HEK293 (cell line): Measurements from ENCODE around the gene UTP4.

Experiments
- CTCF ChIA-PET: fragments of 350-600 bp; formaldehyde crosslinking; extraction: SDS; loops from one replicate; lab custom pipeline; 2021; ENCODE audit warnings: antibody characterized with exemption; lab: Yijun Ruan, JAX
- POLR2A ChIA-PET: fragments of 300-600 bp; formaldehyde crosslinking; extraction: SDS; loops from one replicate; lab custom pipeline; 2020; ENCODE audit warnings: antibody characterized with exemption, inconsistent platforms; lab: Yijun Ruan, JAX
- H3K27ac ChIP-seq: fragments of 200-500 bp; sonication (Bioruptor generic); 2 replicates; pipeline ENCODE4 v1.5.1; 2014; ENCODE audit warnings: low read depth, low read length, control low read depth, inconsistent platforms; ENCODE audit errors: extremely low read depth
- H3K36me3 ChIP-seq, 2 experiments: fragments of 200-500 bp in 1 of 2; sonication (Bioruptor generic) in 1 of 2; 1 replicate in 1 of 2; 2 replicates in 1 of 2; pipeline ENCODE4 v1.5.1; 2014 to 2017; ENCODE audit warnings: inconsistent platforms in 2 of 2, low read length in 2 of 2; ENCODE audit not compliant: control insufficient read depth in 2 of 2, insufficient read depth in 1 of 2
- H3K4me1 ChIP-seq: fragments of 200-500 bp; sonication (Bioruptor generic); 2 replicates; pipeline ENCODE4 v1.5.1; 2014; ENCODE audit warnings: mild to moderate bottlenecking, low read length, inconsistent platforms; ENCODE audit not compliant: control insufficient read depth, insufficient read depth
- H3K4me3 ChIP-seq: 2 replicates; pipeline ENCODE4 v1.5.1; 2011; ENCODE audit warnings: low read depth, mild to moderate bottlenecking, control low read depth, low read length, moderate library complexity
- H3K9me3 ChIP-seq: fragments of 200-500 bp; sonication (Bioruptor generic); 2 replicates; pipeline ENCODE4 v1.5.1; 2014; ENCODE audit warnings: low read depth, low read length, inconsistent platforms; ENCODE audit not compliant: control insufficient read depth, insufficient read depth
- KLF17 ChIP-seq: fragments of 450-650 bp; formaldehyde crosslinking; IDR thresholded peaks from 2 replicates; pipeline ENCODE4 v1.5.1; 2016; ENCODE audit warnings: missing biosample characterization, missing genetic modification characterization
- MZF1 ChIP-seq: fragments of 450-650 bp; formaldehyde crosslinking; IDR thresholded peaks from 2 replicates; pipeline ENCODE4 v1.5.1; 2017; ENCODE audit warnings: missing biosample characterization, missing genetic modification characterization, borderline replicate concordance
- SP2 ChIP-seq: fragments of 450-650 bp; formaldehyde crosslinking; IDR thresholded peaks from 2 replicates; pipeline ENCODE4 v1.5.1; 2016; ENCODE audit warnings: missing biosample characterization, missing genetic modification characterization
- ZFHX2 ChIP-seq: fragments of 450-650 bp; formaldehyde crosslinking; conservative IDR thresholded peaks from 2 replicates; pipeline ENCODE4 v1.5.1; 2016; ENCODE audit warnings: missing biosample characterization, missing genetic modification characterization
- ZIC2 ChIP-seq: fragments of 450-650 bp; formaldehyde crosslinking; IDR thresholded peaks from 2 replicates; pipeline ENCODE4 v1.5.1; 2016; ENCODE audit warnings: missing biosample characterization, missing genetic modification characterization
- ZNF112 ChIP-seq: fragments of 450-650 bp; formaldehyde crosslinking; IDR thresholded peaks from 2 replicates; pipeline ENCODE4 v1.5.0; 2017; ENCODE audit warnings: missing biosample characterization, missing genetic modification characterization
- ZNF155 ChIP-seq: fragments of 450-650 bp; formaldehyde crosslinking; IDR thresholded peaks from 2 replicates; pipeline ENCODE4 v1.5.1; 2016; ENCODE audit warnings: missing biosample characterization, missing genetic modification characterization
- ZNF211 ChIP-seq: fragments of 450-650 bp; formaldehyde crosslinking; IDR thresholded peaks from 2 replicates; pipeline ENCODE4 v1.5.1; 2016; ENCODE audit warnings: low read depth, missing biosample characterization, missing genetic modification characterization
- ZNF214 ChIP-seq: fragments of 450-650 bp; formaldehyde crosslinking; IDR thresholded peaks from 2 replicates; pipeline ENCODE4 v1.5.1; 2017; ENCODE audit warnings: missing biosample characterization, mild to moderate bottlenecking, missing genetic modification characterization, borderline replicate concordance
- ZNF302 ChIP-seq: fragments of 450-650 bp; formaldehyde crosslinking; IDR thresholded peaks from 2 replicates; pipeline ENCODE4 v1.5.1; 2016; ENCODE audit warnings: missing biosample characterization, missing genetic modification characterization, low read depth
- ZNF354C ChIP-seq: fragments of 450-650 bp; formaldehyde crosslinking; IDR thresholded peaks from 2 replicates; pipeline ENCODE4 v1.5.1; 2016; ENCODE audit warnings: missing biosample characterization, missing genetic modification characterization, low read depth, borderline replicate concordance
- ZNF362 ChIP-seq: fragments of 450-650 bp; formaldehyde crosslinking; IDR thresholded peaks from 2 replicates; pipeline ENCODE4 v1.5.1; 2016; ENCODE audit warnings: missing biosample characterization, missing genetic modification characterization
- ZNF391 ChIP-seq: fragments of 450-650 bp; formaldehyde crosslinking; IDR thresholded peaks from 2 replicates; pipeline ENCODE4 v1.5.1; 2016; ENCODE audit warnings: low read depth, missing biosample characterization, missing genetic modification characterization, borderline replicate concordance
- ZNF394 ChIP-seq: fragments of 450-650 bp; formaldehyde crosslinking; IDR thresholded peaks from 2 replicates; pipeline ENCODE4 v1.5.1; 2016; ENCODE audit warnings: missing biosample characterization, missing genetic modification characterization, mild to moderate bottlenecking, moderate library complexity, borderline replicate concordance
- ZNF426 ChIP-seq: fragments of 450-650 bp; formaldehyde crosslinking; IDR thresholded peaks from 2 replicates; pipeline ENCODE4 v1.5.1; 2017; ENCODE audit warnings: missing biosample characterization, missing genetic modification characterization, mild to moderate bottlenecking, inconsistent platforms, moderate library complexity
- ZNF518A ChIP-seq: fragments of 450-650 bp; formaldehyde crosslinking; conservative IDR thresholded peaks from 2 replicates; pipeline ENCODE4 v1.5.1; 2016; ENCODE audit warnings: low read depth, missing biosample characterization, missing genetic modification characterization
- ZNF544 ChIP-seq: fragments of 450-650 bp; formaldehyde crosslinking; IDR thresholded peaks from 2 replicates; pipeline ENCODE4 v1.5.0; 2017; ENCODE audit warnings: missing biosample characterization, missing genetic modification characterization
- ZNF768 ChIP-seq: fragments of 450-650 bp; formaldehyde crosslinking; IDR thresholded peaks from 2 replicates; pipeline ENCODE4 v1.5.1; 2018; ENCODE audit warnings: missing biosample characterization, mild to moderate bottlenecking, missing genetic modification characterization
- TF ChIP-seq, protein P1 (sequence below): fragments of 450-650 bp; formaldehyde crosslinking; conservative IDR thresholded peaks from 2 replicates; pipeline ENCODE4 v1.5.1; 2016; ENCODE audit warnings: low read depth, missing biosample characterization, missing genetic modification characterization
- TF ChIP-seq, protein P2 (sequence below): fragments of 450-650 bp; formaldehyde crosslinking; IDR thresholded peaks from 2 replicates; pipeline ENCODE4 v1.5.1; 2016; ENCODE audit warnings: missing biosample characterization, missing genetic modification characterization

Gene UTP4

GRCh38 chr16:69141936-69142335 lies 9.5 kb downstream of the UTP4 start:
- TF ChIP-seq SP2 (tag by site-specific recombination), result no peak
- TF ChIP-seq ZNF391, result no peak
- no peak for TF ChIP-seq ZNF155 (tag by site-specific recombination)
- no peak for TF ChIP-seq ZNF354C (tag by site-specific recombination)
- no peak for TF ChIP-seq KLF17 (tag by site-specific recombination)
- TF ChIP-seq, protein P1, sequence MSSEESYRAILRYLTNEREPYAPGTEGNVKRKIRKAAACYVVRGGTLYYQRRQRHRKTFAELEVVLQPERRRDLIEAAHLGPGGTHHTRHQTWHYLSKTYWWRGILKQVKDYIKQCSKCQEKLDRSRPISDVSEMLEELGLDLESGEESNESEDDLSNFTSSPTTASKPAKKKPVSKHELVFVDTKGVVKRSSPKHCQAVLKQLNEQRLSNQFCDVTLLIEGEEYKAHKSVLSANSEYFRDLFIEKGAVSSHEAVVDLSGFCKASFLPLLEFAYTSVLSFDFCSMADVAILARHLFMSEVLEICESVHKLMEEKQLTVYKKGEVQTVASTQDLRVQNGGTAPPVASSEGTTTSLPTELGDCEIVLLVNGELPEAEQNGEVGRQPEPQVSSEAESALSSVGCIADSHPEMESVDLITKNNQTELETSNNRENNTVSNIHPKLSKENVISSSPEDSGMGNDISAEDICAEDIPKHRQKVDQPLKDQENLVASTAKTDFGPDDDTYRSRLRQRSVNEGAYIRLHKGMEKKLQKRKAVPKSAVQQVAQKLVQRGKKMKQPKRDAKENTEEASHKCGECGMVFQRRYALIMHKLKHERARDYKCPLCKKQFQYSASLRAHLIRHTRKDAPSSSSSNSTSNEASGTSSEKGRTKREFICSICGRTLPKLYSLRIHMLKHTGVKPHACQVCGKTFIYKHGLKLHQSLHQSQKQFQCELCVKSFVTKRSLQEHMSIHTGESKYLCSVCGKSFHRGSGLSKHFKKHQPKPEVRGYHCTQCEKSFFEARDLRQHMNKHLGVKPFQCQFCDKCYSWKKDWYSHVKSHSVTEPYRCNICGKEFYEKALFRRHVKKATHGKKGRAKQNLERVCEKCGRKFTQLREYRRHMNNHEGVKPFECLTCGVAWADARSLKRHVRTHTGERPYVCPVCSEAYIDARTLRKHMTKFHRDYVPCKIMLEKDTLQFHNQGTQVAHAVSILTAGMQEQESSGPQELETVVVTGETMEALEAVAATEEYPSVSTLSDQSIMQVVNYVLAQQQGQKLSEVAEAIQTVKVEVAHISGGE (tag by site-specific recombination), result no peak
- TF ChIP-seq ZIC2 (tag by site-specific recombination), result no peak
- no peak for TF ChIP-seq MZF1 (tag by site-specific recombination)
- no peak for TF ChIP-seq ZNF211 (tag by site-specific recombination)
- TF ChIP-seq ZNF394 (tag by site-specific recombination), result no peak
- TF ChIP-seq ZNF544 (tag by site-specific recombination), result no peak
- Histone ChIP-seq H3K27ac (no peak overlapping the region), H3K4me1 (no peaks in the 10 kb centered on the region), H3K9me3 (no peaks in the 10 kb centered on the region), H3K4me3 (no peak overlapping the region), H3K36me3 (peaks cover 60 to 83% of the 10 kb centered on the region in 2 experiments)
- POLR2A ChIA-PET, result interaction anchor here (0.5 to 1.7 kb wide), 2 partner anchors 9 to 67 kb away, joined by 3 to 7 read pairs; partner anchors contain the start of genes CHTF8 and UTP4
- CTCF ChIA-PET, result interaction anchor here (1.2 kb wide), 1 partner anchor 27 kb away, joined by 3 read pairs; no protein-coding TSS in a partner anchor

DNA sequence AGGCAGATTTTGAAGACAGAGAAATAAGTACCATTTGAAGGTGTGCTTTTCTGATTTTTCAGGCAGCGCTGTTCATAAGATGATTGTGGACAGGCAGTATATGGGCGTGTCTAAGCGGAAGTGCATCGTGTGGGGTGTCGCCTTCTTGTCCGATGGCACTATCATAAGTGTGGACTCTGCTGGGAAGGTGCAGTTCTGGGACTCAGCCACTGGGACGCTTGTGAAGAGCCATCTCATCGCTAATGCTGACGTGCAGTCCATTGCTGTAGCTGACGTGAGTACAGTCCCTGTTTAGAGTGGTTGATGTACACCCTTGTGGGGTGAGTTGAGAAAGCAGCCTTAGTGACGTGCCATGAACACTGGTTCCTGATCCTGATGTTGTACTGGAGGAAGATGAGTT lies 10.7 kb downstream of the UTP4 start:
- H3K4me1 ChIP-seq, result no peaks in the 10 kb centered on the region
- no peaks in the 10 kb centered on the region for H3K9me3 ChIP-seq
- H3K27ac ChIP-seq, result no peak overlapping the region
- no peak for TF ChIP-seq ZFHX2
- TF ChIP-seq ZNF518A, result no peak
- TF ChIP-seq, protein P2, sequence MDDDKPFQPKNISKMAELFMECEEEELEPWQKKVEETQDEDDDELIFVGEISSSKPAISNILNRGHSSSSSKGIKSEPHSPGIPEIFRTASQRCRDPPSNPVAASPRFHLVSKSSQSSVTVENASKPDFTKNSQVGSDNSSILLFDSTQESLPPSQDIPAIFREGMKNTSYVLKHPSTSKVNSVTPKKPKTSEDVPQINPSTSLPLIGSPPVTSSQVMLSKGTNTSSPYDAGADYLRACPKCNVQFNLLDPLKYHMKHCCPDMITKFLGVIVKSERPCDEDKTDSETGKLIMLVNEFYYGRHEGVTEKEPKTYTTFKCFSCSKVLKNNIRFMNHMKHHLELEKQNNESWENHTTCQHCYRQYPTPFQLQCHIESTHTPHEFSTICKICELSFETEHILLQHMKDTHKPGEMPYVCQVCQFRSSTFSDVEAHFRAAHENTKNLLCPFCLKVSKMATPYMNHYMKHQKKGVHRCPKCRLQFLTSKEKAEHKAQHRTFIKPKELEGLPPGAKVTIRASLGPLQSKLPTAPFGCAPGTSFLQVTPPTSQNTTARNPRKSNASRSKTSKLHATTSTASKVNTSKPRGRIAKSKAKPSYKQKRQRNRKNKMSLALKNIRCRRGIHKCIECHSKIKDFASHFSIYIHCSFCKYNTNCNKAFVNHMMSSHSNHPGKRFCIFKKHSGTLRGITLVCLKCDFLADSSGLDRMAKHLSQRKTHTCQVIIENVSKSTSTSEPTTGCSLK, result no peak
- no peak for TF ChIP-seq ZNF362 (tag by site-specific recombination)
- no peak for TF ChIP-seq ZNF112 (tag by site-specific recombination)
- no peak for TF ChIP-seq ZNF302
- no peak for TF ChIP-seq ZNF214
- no peak for TF ChIP-seq ZNF768
- TF ChIP-seq ZNF426 (tag by site-specific recombination), result no peak
- ChIA-PET POLR2A (no interaction called here), CTCF (no interaction called here)
- peaks cover 51 to 75% of the 10 kb centered on the region in 2 experiments for H3K36me3 ChIP-seq
- H3K4me3 ChIP-seq, result no peak overlapping the region
